Measurements from ENCODE around the gene NOS1AP. TPM values are rescaled to one million over a fixed set of nuclear protein-coding genes. Genes with fewer than 3 reads are reported as not detected.

The NOS1AP gene
- total RNA-seq, 2 experiments from 2014 or later = not detected

- H3K9me3 ChIP-seq (ENCODE audit: low read length) = no peaks in the 10 kb centered on the region
- no peak overlapping the region for H3K4me2 ChIP-seq (ENCODE audit: low read length)
- no peaks in the 10 kb centered on the region for H4K20me1 ChIP-seq (ENCODE audit: insufficient read depth, low read length)
- no peak overlapping the region for H2AFZ ChIP-seq (ENCODE audit: low read length)
- no peaks in the 10 kb centered on the region for H3K36me3 ChIP-seq (ENCODE audit: insufficient read depth, low read length)
- no peak overlapping the region for H3K27ac ChIP-seq (ENCODE audit: low read depth, low read length, poor library complexity, severe bottlenecking)
- H3K79me2 ChIP-seq (ENCODE audit: insufficient read depth, low read depth, low read length) = no peaks in the 10 kb centered on the region
- no TSS peak for BruUV-seq (replicated peaks)
- DNase-seq (ENCODE audit: low spot score) = no peak
- H3K9me2 ChIP-seq (ENCODE audit: insufficient read depth, low read length) = no peaks in the 10 kb centered on the region
- ChIA-PET CTCF (ENCODE audit: unreplicated experiment) (no interaction called here), POLR2A (interaction anchor here (1.0 kb wide), 1 partner anchor 306 kb away, joined by 3 read pairs; no protein-coding TSS in a partner anchor)
- no peak for TF ChIP-seq CTCF (conservative IDR thresholded peaks at IDR 0.05; ENCODE audit: low read length)
- no peak for TF ChIP-seq EZH2phosphoT487 (IDR thresholded peaks at IDR 0.05; ENCODE audit: borderline replicate concordance, low read depth, low read length)
- no peak overlapping the region for H3K4me3 ChIP-seq (ENCODE audit: low read depth, low read length, poor library complexity, severe bottlenecking)
- H3K4me1 ChIP-seq (ENCODE audit: insufficient read depth, low read length, poor library complexity, severe bottlenecking) = no peaks in the 10 kb centered on the region
- intact Hi-C loops (cut with micrococcal nuclease; ENCODE audit: unreplicated experiment) = no loop called here
These were observed 143.2 kb downstream of the NOS1AP start for GRCh38 chr1:162212713-162213112.

GRCh38 chr1:162213281-162213912 lies 143.9 kb downstream of the NOS1AP start:
- no peak overlapping the region for H3K4me2 ChIP-seq (ENCODE audit: low read length)
- no peak overlapping the region for H3K27ac ChIP-seq (ENCODE audit: low read depth, low read length, poor library complexity, severe bottlenecking)
- H3K79me2 ChIP-seq (ENCODE audit: insufficient read depth, low read depth, low read length) = no peaks in the 10 kb centered on the region
- H3K9me2 ChIP-seq (ENCODE audit: insufficient read depth, low read length) = no peaks in the 10 kb centered on the region
- no peaks in the 10 kb centered on the region for H3K9me3 ChIP-seq (ENCODE audit: low read length)
- H4K20me1 ChIP-seq (ENCODE audit: insufficient read depth, low read length) = no peaks in the 10 kb centered on the region
- TF ChIP-seq CTCF (conservative IDR thresholded peaks at IDR 0.05; ENCODE audit: low read length) = no peak
- no peak for TF ChIP-seq EZH2phosphoT487 (IDR thresholded peaks at IDR 0.05; ENCODE audit: borderline replicate concordance, low read depth, low read length)
- H3K4me1 ChIP-seq (ENCODE audit: insufficient read depth, low read length, poor library complexity, severe bottlenecking) = no peaks in the 10 kb centered on the region
- ChIA-PET CTCF (ENCODE audit: unreplicated experiment) (no interaction called here), POLR2A (interaction anchor here (0.6 to 1.0 kb wide), 2 partner anchors 150 to 307 kb away, joined by 3 read pairs; no protein-coding TSS in a partner anchor)
- no TSS peak for BruUV-seq (replicated peaks)
- no peaks in the 10 kb centered on the region for H3K36me3 ChIP-seq (ENCODE audit: insufficient read depth, low read length)
- H2AFZ ChIP-seq (ENCODE audit: low read length) = no peak overlapping the region
- no peak for DNase-seq (ENCODE audit: low spot score)
- H3K4me3 ChIP-seq (ENCODE audit: low read depth, low read length, poor library complexity, severe bottlenecking) = no peak overlapping the region
- intact Hi-C loops (cut with micrococcal nuclease; ENCODE audit: unreplicated experiment) = no loop called here

GRCh38 chr1:162214202-162214601 lies 144.7 kb downstream of the NOS1AP start:
- Histone ChIP-seq H3K9me2 (ENCODE audit: insufficient read depth, low read length) (no peaks in the 10 kb centered on the region), H3K27ac (ENCODE audit: low read depth, low read length, poor library complexity, severe bottlenecking) (no peak overlapping the region), H3K4me3 (ENCODE audit: low read depth, low read length, poor library complexity, severe bottlenecking) (no peak overlapping the region), H3K9me3 (ENCODE audit: low read length) (no peaks in the 10 kb centered on the region), H3K36me3 (ENCODE audit: insufficient read depth, low read length) (no peaks in the 10 kb centered on the region), H3K4me2 (ENCODE audit: low read length) (no peak overlapping the region), H4K20me1 (ENCODE audit: insufficient read depth, low read length) (no peaks in the 10 kb centered on the region), H2AFZ (ENCODE audit: low read length) (no peak overlapping the region), H3K79me2 (ENCODE audit: insufficient read depth, low read depth, low read length) (no peaks in the 10 kb centered on the region), H3K4me1 (ENCODE audit: insufficient read depth, low read length, poor library complexity, severe bottlenecking) (no peaks in the 10 kb centered on the region)
- CTCF ChIA-PET (ENCODE audit: unreplicated experiment) = no interaction called here
- no peak for DNase-seq (ENCODE audit: low spot score)
- TF ChIP-seq EZH2phosphoT487 (IDR thresholded peaks at IDR 0.05; ENCODE audit: borderline replicate concordance, low read depth, low read length) (no peak), CTCF (conservative IDR thresholded peaks at IDR 0.05; ENCODE audit: low read length) (no peak)
- intact Hi-C loops (cut with micrococcal nuclease; ENCODE audit: unreplicated experiment) = no loop called here
- POLR2A ChIA-PET = no interaction called here
- BruUV-seq (replicated peaks) = no TSS peak

Data from OCI-LY7 (cell line).